Glutamatergic neuron (in vitro differentiated cells): Measurements from ENCODE around the gene TIMM44. TPM values are rescaled to one million over a fixed set of nuclear protein-coding genes. Genes with fewer than 3 reads are reported as not detected.

Experiments used
- DNase-seq: peaks from one replicate; pipeline ENCODE4 v3.0.0; 2022
- H3K27ac Mint-ChIP-seq: one replicate; pipeline ENCODE4 v1.8.0; 2020; ENCODE audit warnings: mild to moderate bottlenecking, mixed read lengths, inconsistent platforms; ENCODE audit not compliant: unreplicated experiment
- H3K27me3 Mint-ChIP-seq: one replicate; pipeline ENCODE4 v1.8.0; 2020; ENCODE audit warnings: mild to moderate bottlenecking, moderate library complexity, mixed read lengths, inconsistent platforms; ENCODE audit not compliant: unreplicated experiment
- H3K36me3 Mint-ChIP-seq: one replicate; pipeline ENCODE4 v1.8.0; 2020; ENCODE audit warnings: mild to moderate bottlenecking, mixed read lengths, inconsistent platforms; ENCODE audit not compliant: unreplicated experiment
- H3K4me1 Mint-ChIP-seq: one replicate; pipeline ENCODE4 v1.8.0; 2020; ENCODE audit warnings: mild to moderate bottlenecking, low read depth, mixed read lengths, inconsistent platforms; ENCODE audit not compliant: unreplicated experiment
- H3K4me3 Mint-ChIP-seq: one replicate; pipeline ENCODE4 v1.8.0; 2020; ENCODE audit warnings: mild to moderate bottlenecking, mixed read lengths, inconsistent platforms; ENCODE audit not compliant: unreplicated experiment
- H3K9me3 Mint-ChIP-seq: one replicate; pipeline ENCODE4 v1.8.0; 2020; ENCODE audit warnings: mild to moderate bottlenecking, moderate library complexity, mixed read lengths, inconsistent platforms; ENCODE audit not compliant: unreplicated experiment
- CTCF ChIP-seq: fragments of 200-600 bp; sonication (generic); IDR thresholded peaks from one replicate; pipeline ENCODE4 v1.5.0; 2021; ENCODE audit not compliant: partially characterized antibody, unreplicated experiment
- total RNA-seq: library from RNA; stranded (reverse); fragmentation: NEBNext Ultra II Directional; extraction: Animal tissue kit (Norgen Biotek cat#: 25700); gene quantifications from one replicate; pipeline ENCODE4 v1.2.1, GENCODE V29; 2021; ENCODE audit not compliant: unreplicated experiment

The TIMM44 gene
- total RNA-seq, 1 donor from 2014 or later: 109 TPM

GRCh38 chr19:7914598-7915045 is 28.8 kb downstream of the TIMM44 start, which contains the start of gene TGFBR3L:
Gene TGFBR3L (plus strand): TSS chr19:7914830.
- DNase-seq: peak; percentile 8
- Mint-ChIP-seq H3K4me1 (peaks cover 2% of the 10 kb centered on the region), H3K36me3 (no peaks in the 10 kb centered on the region), H3K4me3 (peak within 1 kb of the TSS; percentile 75), H3K9me3 (peaks cover 2% of the 10 kb centered on the region), H3K27me3 (peaks cover 18% of the 10 kb centered on the region), H3K27ac (no peak within 1 kb of the TSS)
- no peak for TF ChIP-seq CTCF

- H3K9me3 Mint-ChIP-seq: peaks cover 2% of the 10 kb centered on the region
- no peak for TF ChIP-seq CTCF
- H3K36me3 Mint-ChIP-seq: no peaks in the 10 kb centered on the region
- H3K27ac Mint-ChIP-seq: no peak overlapping the region
- H3K4me3 Mint-ChIP-seq: no peak overlapping the region
- peaks cover 2% of the 10 kb centered on the region for H3K4me1 Mint-ChIP-seq
- peak; percentile 12 for DNase-seq
- peaks cover 18% of the 10 kb centered on the region for H3K27me3 Mint-ChIP-seq
Measured at GRCh38 chr19:7914099-7914498, 29.4 kb downstream of the TIMM44 start.

- no peak for TF ChIP-seq CTCF
Measured at GRCh38 chr19:7913652-7914051, 29.8 kb downstream of the TIMM44 start.

GRCh38 chr19:7912697-7913564 is 30.5 kb downstream of the TIMM44 start:
- Mint-ChIP-seq H3K9me3 (peaks cover 2% of the 10 kb centered on the region), H3K27me3 (peaks cover 13% of the 10 kb centered on the region), H3K4me3 (no peak overlapping the region), H3K36me3 (no peaks in the 10 kb centered on the region), H3K4me1 (peaks cover 2% of the 10 kb centered on the region), H3K27ac (no peak overlapping the region)
- no peak for TF ChIP-seq CTCF
- peak; percentile 12 for DNase-seq

More at GRCh38 chr19:7913652-7914051, 29.8 kb downstream of the TIMM44 start:
- H3K4me3 Mint-ChIP-seq: no peak overlapping the region
- peaks cover 18% of the 10 kb centered on the region for H3K27me3 Mint-ChIP-seq
- H3K27ac Mint-ChIP-seq: no peak overlapping the region
- no peak for DNase-seq
- H3K36me3 Mint-ChIP-seq: no peaks in the 10 kb centered on the region
- H3K4me1 Mint-ChIP-seq: peaks cover 2% of the 10 kb centered on the region
- H3K9me3 Mint-ChIP-seq: peaks cover 2% of the 10 kb centered on the region

GRCh38 chr19:7912144-7912696 is 31.2 kb downstream of the TIMM44 start:
- no peak overlapping the region for H3K4me3 Mint-ChIP-seq
- H3K27ac Mint-ChIP-seq: no peak overlapping the region

More at GRCh38 chr19:7912144-7912696, 31.2 kb downstream of the TIMM44 start:
- DNase-seq: peak; percentile 8
- Mint-ChIP-seq H3K9me3 (peaks cover 3% of the 10 kb centered on the region), H3K27me3 (peaks cover 13% of the 10 kb centered on the region), H3K4me1 (peaks cover 2% of the 10 kb centered on the region), H3K36me3 (no peaks in the 10 kb centered on the region)
- no peak for TF ChIP-seq CTCF
